ENCODE measurements around the gene RAI1. TPM values are rescaled to one million over a fixed set of nuclear protein-coding genes. Genes with fewer than 3 reads are reported as not detected.

Gene RAI1
- total and polyA plus RNA-seq, 10 of the 15 experiments (the other 5 are each of a cell fraction or from before 2014, with no cell fraction given), result 0.66 to 37.7 (median 6.0) TPM

DNA sequence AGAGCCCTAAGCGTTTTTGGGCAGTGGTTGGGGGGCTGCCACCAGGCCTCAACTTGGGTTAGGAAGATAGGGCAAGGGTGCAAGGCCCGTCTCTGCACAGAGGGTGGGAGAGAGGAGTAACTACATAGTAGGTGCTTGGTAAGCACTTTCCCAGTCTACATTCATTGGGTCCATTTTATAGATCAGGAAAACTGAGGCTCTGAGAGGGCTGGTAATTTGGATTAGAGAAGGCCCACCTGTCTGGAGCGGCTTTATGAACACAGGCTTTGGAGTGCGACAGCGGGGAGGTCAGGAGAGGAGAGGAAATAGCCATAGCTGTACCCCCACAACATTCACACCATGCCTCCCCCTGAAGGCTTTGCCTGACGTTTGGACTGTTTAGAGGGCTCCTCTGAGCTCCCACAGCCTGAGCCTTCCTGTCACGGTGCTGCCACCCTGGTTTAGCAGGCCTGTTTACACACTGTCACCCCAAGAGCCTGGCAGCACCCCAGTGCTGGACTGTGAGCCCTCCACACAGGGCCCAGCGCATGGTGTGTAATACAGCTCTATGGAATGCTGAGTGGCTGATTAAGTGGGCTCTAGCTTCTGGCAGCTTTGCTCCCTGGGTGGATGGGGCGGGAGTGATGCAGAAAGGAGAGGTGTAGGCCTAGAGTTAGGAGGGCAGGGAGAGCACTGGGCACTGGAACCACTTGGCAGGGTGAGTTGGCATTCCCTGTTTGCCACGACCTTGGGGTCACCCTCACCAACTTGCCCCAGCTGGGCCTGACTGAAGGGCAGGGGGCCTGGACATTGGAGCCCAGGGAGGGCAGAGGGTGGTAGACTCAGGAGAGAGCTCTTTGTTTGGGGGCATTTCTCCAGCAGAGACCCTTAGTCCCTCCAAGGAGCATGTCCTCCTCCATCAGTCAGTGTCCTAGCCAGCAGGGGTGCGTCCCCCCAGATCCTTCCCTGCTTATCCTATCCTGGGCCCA, 73.7 kb downstream of the RAI1 start:
- H3K4me1 ChIP-seq (ENCODE audit: control insufficient read depth, insufficient read depth, low read length), result peaks cover 40% of the 10 kb centered on the region
- WGBS (ENCODE audit: insufficient coverage, insufficient replicate concordance, low lambda C conversion rate, missing lambda C conversion rate), result 80% methylated on average over 11 of the region's 11 CpGs
- H3K4me2 ChIP-seq (ENCODE audit: control insufficient read depth, insufficient read depth), result no peak overlapping the region
- peaks cover 27% of the 10 kb centered on the region for H3K79me2 ChIP-seq (ENCODE audit: control insufficient read depth, insufficient read depth, low read length)
- H3K36me3 ChIP-seq (ENCODE audit: control insufficient read depth in 2 of 2, insufficient read depth in 2 of 2, low read length in 1 of 2), result peaks cover 0 to 13% of the 10 kb centered on the region in 2 experiments; a peak in 2 of 4 replicates
- TF ChIP-seq, protein P1, sequence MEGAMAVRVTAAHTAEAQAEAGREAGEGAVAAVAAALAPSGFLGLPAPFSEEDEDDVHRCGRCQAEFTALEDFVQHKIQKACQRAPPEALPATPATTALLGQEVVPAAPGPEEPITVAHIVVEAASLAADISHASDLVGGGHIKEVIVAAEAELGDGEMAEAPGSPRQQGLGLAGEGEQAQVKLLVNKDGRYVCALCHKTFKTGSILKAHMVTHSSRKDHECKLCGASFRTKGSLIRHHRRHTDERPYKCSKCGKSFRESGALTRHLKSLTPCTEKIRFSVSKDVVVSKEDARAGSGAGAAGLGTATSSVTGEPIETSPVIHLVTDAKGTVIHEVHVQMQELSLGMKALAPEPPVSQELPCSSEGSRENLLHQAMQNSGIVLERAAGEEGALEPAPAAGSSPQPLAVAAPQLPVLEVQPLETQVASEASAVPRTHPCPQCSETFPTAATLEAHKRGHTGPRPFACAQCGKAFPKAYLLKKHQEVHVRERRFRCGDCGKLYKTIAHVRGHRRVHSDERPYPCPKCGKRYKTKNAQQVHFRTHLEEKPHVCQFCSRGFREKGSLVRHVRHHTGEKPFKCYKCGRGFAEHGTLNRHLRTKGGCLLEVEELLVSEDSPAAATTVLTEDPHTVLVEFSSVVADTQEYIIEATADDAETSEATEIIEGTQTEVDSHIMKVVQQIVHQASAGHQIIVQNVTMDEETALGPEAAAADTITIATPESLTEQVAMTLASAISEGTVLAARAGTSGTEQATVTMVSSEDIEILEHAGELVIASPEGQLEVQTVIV (IDR thresholded peaks at IDR 0.05; ENCODE audit: borderline replicate concordance, partially characterized antibody), result no peak
- TF ChIP-seq, protein P2, sequence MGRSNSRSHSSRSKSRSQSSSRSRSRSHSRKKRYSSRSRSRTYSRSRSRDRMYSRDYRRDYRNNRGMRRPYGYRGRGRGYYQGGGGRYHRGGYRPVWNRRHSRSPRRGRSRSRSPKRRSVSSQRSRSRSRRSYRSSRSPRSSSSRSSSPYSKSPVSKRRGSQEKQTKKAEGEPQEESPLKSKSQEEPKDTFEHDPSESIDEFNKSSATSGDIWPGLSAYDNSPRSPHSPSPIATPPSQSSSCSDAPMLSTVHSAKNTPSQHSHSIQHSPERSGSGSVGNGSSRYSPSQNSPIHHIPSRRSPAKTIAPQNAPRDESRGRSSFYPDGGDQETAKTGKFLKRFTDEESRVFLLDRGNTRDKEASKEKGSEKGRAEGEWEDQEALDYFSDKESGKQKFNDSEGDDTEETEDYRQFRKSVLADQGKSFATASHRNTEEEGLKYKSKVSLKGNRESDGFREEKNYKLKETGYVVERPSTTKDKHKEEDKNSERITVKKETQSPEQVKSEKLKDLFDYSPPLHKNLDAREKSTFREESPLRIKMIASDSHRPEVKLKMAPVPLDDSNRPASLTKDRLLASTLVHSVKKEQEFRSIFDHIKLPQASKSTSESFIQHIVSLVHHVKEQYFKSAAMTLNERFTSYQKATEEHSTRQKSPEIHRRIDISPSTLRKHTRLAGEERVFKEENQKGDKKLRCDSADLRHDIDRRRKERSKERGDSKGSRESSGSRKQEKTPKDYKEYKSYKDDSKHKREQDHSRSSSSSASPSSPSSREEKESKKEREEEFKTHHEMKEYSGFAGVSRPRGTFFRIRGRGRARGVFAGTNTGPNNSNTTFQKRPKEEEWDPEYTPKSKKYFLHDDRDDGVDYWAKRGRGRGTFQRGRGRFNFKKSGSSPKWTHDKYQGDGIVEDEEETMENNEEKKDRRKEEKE (IDR thresholded peaks at IDR 0.05), result no peak
- TF ChIP-seq BMI1 (IDR thresholded peaks at IDR 0.05; ENCODE audit: borderline replicate concordance) (no peak), MXI1 (IDR thresholded peaks at IDR 0.05; ENCODE audit: low read depth, low read length) (no peak)
- ChIA-PET SMC1A (ENCODE audit: uncharacterized antibody, unreplicated experiment) (no interaction called here), POLR2A (interaction anchor here (0.6 kb wide), 1 partner anchor 1325 kb away, joined by 3 read pairs; no protein-coding TSS in a partner anchor), RAD21 (ENCODE audit: unreplicated experiment) (no interaction called here), CTCF (no interaction called here)
- no peak overlapping the region for H3K4me3 ChIP-seq
- no peak for ATAC-seq
- in situ Hi-C loops (cut with MboI) (no loop called here), intact Hi-C loops (cut with micrococcal nuclease; ENCODE audit: unreplicated experiment) (no loop called here)
- no peaks in the 10 kb centered on the region for H3K9me3 ChIP-seq (replicated peaks; ENCODE audit: control insufficient read depth, insufficient read depth, low read length)
- no peaks in the 10 kb centered on the region for H4K20me1 ChIP-seq (ENCODE audit: control insufficient read depth, insufficient read depth)
- no peak for DNase-seq (ENCODE audit: low read depth, low spot score)
- FAIRE-seq, result no peak
- no peak overlapping the region for H3K27ac ChIP-seq (ENCODE audit: control insufficient read depth, insufficient read depth)
- no peak overlapping the region for H2AFZ ChIP-seq (ENCODE audit: control insufficient read depth, low read depth, low read length)
- no peaks in the 10 kb centered on the region for H3K27me3 ChIP-seq (replicated peaks in 1 of 2; ENCODE audit: control insufficient read depth in 2 of 2, insufficient read depth in 2 of 2, low read length in 1 of 2)
- BruUV-seq (replicated peaks), result no TSS peak
- H3K9ac ChIP-seq (ENCODE audit: control insufficient read depth, insufficient read depth, low read length), result no peak overlapping the region
